Activated naive CD4-positive, alpha-beta T cell treated with anti-CD3 and anti-CD28 coated beads for 36 hours (primary cell): ENCODE data around the gene GRB10. TPM values are rescaled to one million over a fixed set of nuclear protein-coding genes. Genes with fewer than 3 reads are reported as not detected.
A peak's percentile ranks its signal among the peaks of the same experiment; 100 is the strongest.

Experiments
- CTCF ChIA-PET: fragments of 350-600 bp; sonication (Branson Sonifier 250); formaldehyde crosslinking; loops from one replicate; lab custom pipeline; 2021; ENCODE audit warnings: antibody characterized with exemption; lab: Charles Lee
- DNase-seq: peaks from one replicate; pipeline ENCODE4 v3.0.0-alpha.2; 2020
- H3K27ac Mint-ChIP-seq: one replicate; pipeline ENCODE4 v1.8.0; 2021; ENCODE audit warnings: mild to moderate bottlenecking, mixed read lengths
- H3K27me3 Mint-ChIP-seq: one replicate; pipeline ENCODE4 v1.8.0; 2021; ENCODE audit warnings: low read depth, mixed read lengths
- H3K36me3 Mint-ChIP-seq: one replicate; pipeline ENCODE4 v1.8.0; 2021; ENCODE audit warnings: low read depth, mixed read lengths
- H3K4me1 Mint-ChIP-seq: one replicate; pipeline ENCODE4 v1.8.0; 2021; ENCODE audit warnings: low read depth, mixed read lengths
- H3K4me3 Mint-ChIP-seq: one replicate; pipeline ENCODE4 v1.8.0; 2021; ENCODE audit warnings: mild to moderate bottlenecking, moderate library complexity, mixed read lengths
- H3K9me3 Mint-ChIP-seq: one replicate; pipeline ENCODE4 v1.8.0; 2021; ENCODE audit warnings: mixed read lengths
- intact Hi-C: fragments of 100-400 bp; cut with micrococcal nuclease; formaldehyde crosslinking; loops from one replicate; pipeline ENCODE4 v1.15.1; 2023
- total RNA-seq, 2 experiments: library from RNA; stranded (reverse); gene quantifications; one replicate each; pipeline ENCODE4 v1.2.3, GENCODE V29; 2021

GRB10 gene
- total RNA-seq, 2 experiments from 2014 or later, result 24.3 to 30.4 TPM

DNA sequence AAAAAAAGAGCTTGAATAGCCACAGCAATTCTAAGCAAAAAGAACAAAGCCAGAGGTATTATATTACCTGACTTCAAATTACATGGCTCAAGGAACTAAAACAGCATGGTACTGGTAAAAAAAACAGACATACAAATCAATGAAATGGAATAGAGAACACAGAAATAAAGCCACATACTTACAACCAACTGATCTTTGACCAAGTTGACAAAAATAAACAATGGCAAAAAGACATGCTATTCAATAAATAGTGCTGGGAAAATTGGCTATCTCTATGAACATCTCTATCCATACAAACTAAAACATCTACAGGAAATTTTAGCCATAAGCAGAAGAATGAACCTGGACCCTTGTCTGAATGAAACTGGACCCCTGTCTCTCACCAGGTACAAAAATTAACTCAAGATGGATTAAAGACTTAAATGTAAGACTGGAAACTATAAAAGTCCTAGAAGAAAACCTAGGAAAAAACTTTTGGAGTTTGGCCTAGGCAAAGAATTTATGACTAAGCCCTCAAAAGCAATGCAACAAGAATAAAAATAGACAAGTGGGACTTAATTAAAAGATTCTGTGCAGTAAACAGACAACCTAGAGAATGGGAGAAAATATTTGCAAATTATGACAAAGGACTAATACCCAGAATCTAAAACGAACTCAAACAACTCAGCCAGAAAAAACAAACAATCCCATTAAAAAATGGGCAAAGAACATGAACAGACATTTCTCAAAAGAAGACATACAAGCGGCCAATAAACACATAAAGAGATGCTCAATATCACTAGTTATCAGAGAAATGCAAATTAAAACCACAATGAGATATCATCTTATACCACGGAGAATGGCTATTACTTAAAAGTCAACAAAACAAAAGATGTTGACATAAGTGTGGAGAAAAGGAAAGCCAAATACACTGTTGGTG is 144.7 kb downstream of the GRB10 start:
- no peak overlapping the region for H3K4me3 Mint-ChIP-seq
- no peaks in the 10 kb centered on the region for H3K9me3 Mint-ChIP-seq
- H3K36me3 Mint-ChIP-seq, result no peaks in the 10 kb centered on the region
- no peaks in the 10 kb centered on the region for H3K4me1 Mint-ChIP-seq
- DNase-seq, result no peak
- intact Hi-C loops, result no loop called here
- peaks cover 2% of the 10 kb centered on the region for H3K27me3 Mint-ChIP-seq
- H3K27ac Mint-ChIP-seq, result no peak overlapping the region
- CTCF ChIA-PET, result no interaction called here

DNA sequence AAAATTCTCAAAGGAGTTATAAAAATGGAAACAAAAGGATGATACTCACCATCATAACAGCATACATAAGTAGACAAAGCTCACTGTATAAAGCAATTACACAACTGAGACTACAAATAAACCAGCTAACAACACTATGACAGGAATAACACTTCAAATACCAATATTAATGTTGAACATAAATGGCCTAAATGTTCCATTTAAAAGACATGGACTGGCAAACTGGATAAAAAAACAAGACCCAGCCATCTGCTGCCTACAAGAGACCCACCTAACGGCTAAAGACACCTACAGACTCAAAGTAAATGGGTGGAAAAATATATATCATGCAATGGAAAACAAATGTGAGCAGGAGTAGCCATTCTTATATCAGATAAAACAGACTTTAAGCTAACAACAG is 148.3 kb downstream of the GRB10 start:
- Mint-ChIP-seq H3K4me1 (no peaks in the 10 kb centered on the region), H3K27me3 (peaks cover 2% of the 10 kb centered on the region), H3K27ac (no peak overlapping the region), H3K9me3 (no peaks in the 10 kb centered on the region), H3K36me3 (no peaks in the 10 kb centered on the region), H3K4me3 (no peak overlapping the region)
- intact Hi-C loops, result loop anchor here (5.0 kb wide), 2 partner anchors 433 to 492 kb away; no protein-coding TSS in a partner anchor
- CTCF ChIA-PET, result interaction anchor here (0.6 to 7.8 kb wide), 11 partner anchors 10 to 545 kb away, joined by 3 to 73 read pairs (median 6); no protein-coding TSS in a partner anchor
- no peak for DNase-seq

DNA sequence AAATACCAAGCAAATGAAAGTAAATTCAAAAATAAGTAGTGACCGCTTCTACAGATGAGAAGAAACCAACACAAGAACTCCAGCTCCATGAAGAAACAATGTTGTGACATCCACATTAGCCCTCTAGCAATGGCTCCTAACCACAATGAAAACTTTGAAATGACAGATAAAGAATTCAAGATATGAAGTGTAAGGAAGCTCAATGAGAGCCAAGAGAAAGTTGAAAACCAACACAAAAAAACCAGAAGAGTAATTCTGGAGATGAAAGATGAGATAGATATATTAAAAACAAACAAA is 149.3 kb downstream of the GRB10 start:
- H3K9me3 Mint-ChIP-seq, result no peaks in the 10 kb centered on the region
- peaks cover 2% of the 10 kb centered on the region for H3K27me3 Mint-ChIP-seq
- H3K27ac Mint-ChIP-seq, result no peak overlapping the region
- no peak overlapping the region for H3K4me3 Mint-ChIP-seq
- H3K4me1 Mint-ChIP-seq, result no peaks in the 10 kb centered on the region
- no peak for DNase-seq
- no peaks in the 10 kb centered on the region for H3K36me3 Mint-ChIP-seq
- intact Hi-C loops, result loop anchor here (1.0 to 5.0 kb wide), 6 partner anchors 27 to 541 kb away; no protein-coding TSS in a partner anchor
- CTCF ChIA-PET, result interaction anchor here (0.6 to 7.8 kb wide), 29 partner anchors 11 to 544 kb away, joined by 3 to 73 read pairs (median 4); no protein-coding TSS in a partner anchor

DNA sequence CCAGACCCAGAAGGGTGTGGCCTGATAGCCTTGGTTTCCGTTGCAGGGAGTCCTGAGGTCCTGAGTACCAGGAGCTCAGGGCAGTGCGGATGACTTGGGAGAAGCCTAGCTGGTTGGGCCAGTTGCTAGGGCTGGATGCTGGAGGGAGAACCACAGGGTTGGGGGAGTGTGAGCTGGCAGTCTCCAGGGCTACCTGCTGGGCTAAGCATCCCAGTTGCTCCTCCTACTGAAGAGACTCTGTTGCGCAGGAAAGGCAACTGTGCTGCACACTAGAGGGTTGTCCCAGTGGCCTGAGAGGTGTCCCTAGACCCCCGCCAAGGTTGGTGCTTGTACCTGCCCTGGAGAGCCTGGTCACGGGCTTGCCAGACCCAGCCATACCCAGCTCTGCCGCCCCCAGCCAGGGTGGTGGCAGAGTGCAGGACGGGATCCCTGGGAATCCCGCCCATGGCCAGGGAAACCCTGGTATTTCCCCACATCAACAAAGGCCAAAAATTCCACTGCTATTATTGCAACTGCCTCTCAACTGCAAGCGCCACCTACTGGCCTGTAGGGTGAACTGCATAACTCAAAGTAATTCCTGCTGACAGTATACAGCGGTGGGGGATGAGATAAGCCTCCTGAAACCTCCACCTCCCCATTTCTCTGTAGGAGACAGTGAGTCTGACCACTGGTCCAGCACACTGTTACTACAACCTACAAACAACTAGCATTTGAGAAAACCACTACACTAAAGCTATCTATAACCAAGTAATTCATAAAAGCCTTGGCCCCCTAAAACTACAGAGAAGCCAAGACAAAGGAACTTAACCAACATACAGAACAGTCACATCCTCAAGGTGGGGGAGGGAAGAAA is 149.9 kb downstream of the GRB10 start:
- CTCF ChIA-PET, result interaction anchor here (0.6 to 7.8 kb wide), 34 partner anchors 11 to 543 kb away, joined by 3 to 73 read pairs (median 4); no protein-coding TSS in a partner anchor
- no peaks in the 10 kb centered on the region for H3K9me3 Mint-ChIP-seq
- no peak overlapping the region for H3K4me3 Mint-ChIP-seq
- no peaks in the 10 kb centered on the region for H3K4me1 Mint-ChIP-seq
- H3K36me3 Mint-ChIP-seq, result no peaks in the 10 kb centered on the region
- no peak overlapping the region for H3K27ac Mint-ChIP-seq
- DNase-seq, result peak; percentile 70
- peaks cover 2% of the 10 kb centered on the region for H3K27me3 Mint-ChIP-seq
- intact Hi-C loops, result loop anchor here (1.0 to 5.0 kb wide), 6 partner anchors 28 to 540 kb away; no protein-coding TSS in a partner anchor

- no peak for DNase-seq
- Mint-ChIP-seq H3K27me3 (peaks cover 2% of the 10 kb centered on the region), H3K4me1 (no peaks in the 10 kb centered on the region), H3K9me3 (no peaks in the 10 kb centered on the region), H3K27ac (no peak overlapping the region), H3K4me3 (no peak overlapping the region), H3K36me3 (no peaks in the 10 kb centered on the region)
- intact Hi-C loops, result loop anchor here (2.0 to 5.0 kb wide), 3 partner anchors 29 to 489 kb away; no protein-coding TSS in a partner anchor
- CTCF ChIA-PET, result interaction anchor here (1.3 to 7.8 kb wide), 6 partner anchors 17 to 538 kb away, joined by 3 to 73 read pairs (median 8); no protein-coding TSS in a partner anchor
Observed at GRCh38 chr7:50631639-50632038, 151.1 kb downstream of the GRB10 start.

DNA sequence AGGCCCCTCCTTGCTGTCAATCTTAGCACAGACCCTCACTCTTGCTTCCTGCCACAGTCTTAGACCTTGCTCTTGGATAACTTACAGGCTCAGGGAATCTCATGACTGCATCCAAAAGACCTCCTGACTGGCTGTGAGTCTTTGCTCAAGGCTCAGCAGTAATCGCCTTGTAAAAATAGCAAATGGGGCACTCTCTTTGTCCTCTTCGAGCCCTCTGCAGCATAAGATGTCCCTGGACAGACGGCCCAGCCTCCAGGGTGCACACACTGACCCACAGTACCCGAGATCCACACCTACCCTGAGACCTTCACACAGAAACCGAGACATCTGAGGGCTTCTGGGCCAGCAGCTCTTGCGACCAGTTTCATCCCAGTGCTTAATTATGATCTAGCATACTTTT is 151.6 kb downstream of the GRB10 start:
- Mint-ChIP-seq H3K36me3 (no peaks in the 10 kb centered on the region), H3K4me1 (no peaks in the 10 kb centered on the region), H3K9me3 (no peaks in the 10 kb centered on the region), H3K27ac (no peak overlapping the region), H3K27me3 (peaks cover 2% of the 10 kb centered on the region), H3K4me3 (no peak overlapping the region)
- no peak for DNase-seq
- intact Hi-C loops, result loop anchor here (5.0 kb wide), 2 partner anchors 436 to 489 kb away; no protein-coding TSS in a partner anchor
- CTCF ChIA-PET, result interaction anchor here (0.7 to 7.8 kb wide), 5 partner anchors 17 to 176 kb away, joined by 3 to 73 read pairs (median 4); no protein-coding TSS in a partner anchor

DNA sequence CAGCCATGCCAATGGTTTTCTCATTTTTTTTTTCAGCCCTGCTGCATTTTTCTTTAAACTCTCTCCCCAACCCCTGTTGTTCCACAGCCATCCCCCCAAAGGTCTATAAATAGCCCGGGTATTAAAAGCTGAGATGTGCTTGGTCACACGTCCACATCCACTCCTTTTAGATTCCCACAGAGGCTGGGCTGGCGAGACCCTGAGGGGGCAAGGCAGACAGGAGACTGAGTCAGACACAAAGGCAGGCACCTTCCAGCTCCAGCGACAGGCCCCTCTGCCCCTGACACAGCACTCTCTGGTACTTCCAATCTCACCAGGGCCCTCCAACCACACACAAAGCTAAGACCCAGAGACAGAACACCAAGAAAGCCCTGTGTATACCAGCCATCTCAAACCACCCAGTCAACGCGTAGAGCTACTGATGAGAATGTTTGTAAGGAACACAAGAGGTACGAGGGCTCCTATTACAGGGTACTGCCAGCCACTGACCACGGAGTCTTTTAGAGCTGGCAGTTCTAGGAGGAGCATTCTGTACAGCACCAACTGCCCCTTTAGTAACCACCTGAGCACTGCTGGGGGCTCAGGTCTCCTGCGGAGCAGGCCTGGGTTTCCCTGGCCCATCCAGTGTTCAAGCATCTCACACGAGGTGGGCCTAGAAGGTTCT is 153.3 kb downstream of the GRB10 start:
- intact Hi-C loops, result no loop called here
- no peak for DNase-seq
- no peaks in the 10 kb centered on the region for H3K36me3 Mint-ChIP-seq
- CTCF ChIA-PET, result interaction anchor here (1.0 to 7.8 kb wide), 6 partner anchors 11 to 533 kb away, joined by 3 to 73 read pairs (median 5); no protein-coding TSS in a partner anchor
- H3K4me1 Mint-ChIP-seq, result no peaks in the 10 kb centered on the region
- H3K4me3 Mint-ChIP-seq, result no peak overlapping the region
- no peaks in the 10 kb centered on the region for H3K9me3 Mint-ChIP-seq
- no peak overlapping the region for H3K27ac Mint-ChIP-seq
- peaks cover 2% of the 10 kb centered on the region for H3K27me3 Mint-ChIP-seq

DNA sequence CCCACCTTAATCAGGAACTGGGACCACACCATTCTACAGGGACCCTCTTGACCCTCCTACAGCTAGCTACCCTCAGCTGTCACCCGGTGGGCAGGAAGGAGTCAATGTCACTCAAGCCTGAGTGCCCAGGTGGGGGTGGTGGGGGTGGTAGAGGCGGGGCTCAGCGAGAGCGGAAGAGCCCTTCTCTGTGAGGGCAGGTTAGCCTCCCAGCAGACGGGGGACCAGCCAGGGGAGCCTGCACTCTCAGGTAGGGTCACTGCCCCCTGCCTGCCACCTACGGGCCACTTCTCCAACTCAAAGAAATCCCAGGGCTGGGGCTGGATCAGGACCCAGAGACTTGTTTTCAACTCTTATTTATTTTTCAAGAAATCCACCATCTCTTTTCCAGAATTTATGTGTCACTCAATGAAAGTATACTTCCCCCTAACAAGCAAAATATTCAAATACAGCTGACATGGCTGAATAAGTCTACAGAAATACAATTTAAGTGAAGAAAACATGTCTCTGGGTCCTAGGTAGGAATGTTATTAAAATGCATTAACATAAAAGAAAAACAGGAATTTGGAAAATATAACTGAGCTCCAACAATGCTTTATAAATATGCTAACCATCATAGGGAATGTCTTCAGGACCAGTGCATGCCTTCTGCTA is 154.1 kb downstream of the GRB10 start:
- peaks cover 2% of the 10 kb centered on the region for H3K27me3 Mint-ChIP-seq
- CTCF ChIA-PET, result interaction anchor here (0.6 to 7.8 kb wide), 5 partner anchors 12 to 161 kb away, joined by 3 to 73 read pairs (median 5); no protein-coding TSS in a partner anchor
- intact Hi-C loops, result no loop called here
- no peak overlapping the region for H3K4me3 Mint-ChIP-seq
- DNase-seq, result no peak
- no peaks in the 10 kb centered on the region for H3K4me1 Mint-ChIP-seq
- H3K36me3 Mint-ChIP-seq, result no peaks in the 10 kb centered on the region
- no peak overlapping the region for H3K27ac Mint-ChIP-seq
- H3K9me3 Mint-ChIP-seq, result no peaks in the 10 kb centered on the region

GRCh38 chr7:50627824-50628361 is 154.8 kb downstream of the GRB10 start:
- H3K4me3 Mint-ChIP-seq, result no peak overlapping the region
- no peaks in the 10 kb centered on the region for H3K9me3 Mint-ChIP-seq
- H3K27ac Mint-ChIP-seq, result no peak overlapping the region
- intact Hi-C loops, result no loop called here
- no peaks in the 10 kb centered on the region for H3K36me3 Mint-ChIP-seq
- H3K4me1 Mint-ChIP-seq, result no peaks in the 10 kb centered on the region
- no peak for DNase-seq
- no peaks in the 10 kb centered on the region for H3K27me3 Mint-ChIP-seq
- CTCF ChIA-PET, result interaction anchor here (0.6 to 7.8 kb wide), 3 partner anchors 14 to 462 kb away, joined by 3 to 73 read pairs (median 12); no protein-coding TSS in a partner anchor

DNA sequence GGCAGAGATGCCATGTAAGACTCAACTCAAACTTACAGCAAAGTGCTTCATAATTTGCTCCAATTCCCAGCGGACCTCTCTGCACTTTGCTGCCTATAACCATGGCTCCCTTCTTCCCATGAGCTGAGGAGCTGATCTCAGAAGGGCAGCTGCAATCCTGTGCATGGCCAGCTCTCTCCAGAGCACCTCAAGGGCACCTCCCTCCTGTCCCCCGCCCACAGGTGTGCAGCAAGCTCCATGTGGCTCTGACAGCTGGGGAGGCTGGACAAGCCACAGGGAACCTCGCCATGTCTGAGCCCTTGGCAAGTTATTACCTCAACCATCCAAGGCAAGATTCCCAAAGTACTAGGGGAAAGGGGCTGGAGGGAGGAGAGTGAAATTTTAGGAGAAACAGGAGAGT is 156.4 kb downstream of the GRB10 start:
- no peak overlapping the region for H3K27ac Mint-ChIP-seq
- CTCF ChIA-PET, result no interaction called here
- H3K4me3 Mint-ChIP-seq, result no peak overlapping the region
- no peaks in the 10 kb centered on the region for H3K27me3 Mint-ChIP-seq
- no peaks in the 10 kb centered on the region for H3K36me3 Mint-ChIP-seq
- intact Hi-C loops, result no loop called here
- H3K9me3 Mint-ChIP-seq, result no peaks in the 10 kb centered on the region
- no peak for DNase-seq
- no peaks in the 10 kb centered on the region for H3K4me1 Mint-ChIP-seq

- H3K27me3 Mint-ChIP-seq, result no peaks in the 10 kb centered on the region
- no peak overlapping the region for H3K4me3 Mint-ChIP-seq
- no peaks in the 10 kb centered on the region for H3K36me3 Mint-ChIP-seq
- H3K27ac Mint-ChIP-seq, result no peak overlapping the region
- DNase-seq, result no peak
- CTCF ChIA-PET, result no interaction called here
- intact Hi-C loops, result no loop called here
- no peaks in the 10 kb centered on the region for H3K9me3 Mint-ChIP-seq
- no peaks in the 10 kb centered on the region for H3K4me1 Mint-ChIP-seq
Observed at GRCh38 chr7:50625360-50625759, 157.3 kb downstream of the GRB10 start.
